ENCODE measurements around the gene ACKR3.

The ACKR3 gene

DNA sequence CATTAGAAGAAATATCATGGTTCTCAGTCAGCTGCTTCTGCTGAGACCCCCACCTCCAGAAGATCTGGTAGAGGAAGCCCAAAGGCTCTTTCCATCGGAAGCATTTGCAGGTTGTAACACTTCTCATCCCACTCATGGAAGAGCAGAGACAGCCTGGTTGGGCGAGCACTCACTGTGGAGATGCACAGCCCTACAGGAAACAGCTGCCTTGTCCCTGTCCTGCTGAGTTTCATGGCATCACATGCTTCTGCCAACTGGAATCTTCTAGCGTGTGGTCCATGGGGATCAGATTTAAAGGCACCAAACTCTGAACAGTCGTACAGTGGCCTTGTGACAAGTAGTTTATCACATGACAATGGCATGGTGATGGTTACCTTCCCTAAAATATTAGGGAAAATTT is 36.3 kb upstream of the ACKR3 start:
- Histone ChIP-seq H3K4me3 (no peak overlapping the region), H3K27ac (no peak overlapping the region), H3K9ac (no peak overlapping the region), H3K27me3 (no peaks in the 10 kb centered on the region), H3K4me1 (peaks cover 33% of the 10 kb centered on the region), H3K9me3 (no peaks in the 10 kb centered on the region), H3K36me3 (no peaks in the 10 kb centered on the region), H4K20me1 (no peaks in the 10 kb centered on the region), H3K4me2 (no peak overlapping the region)
- no peak for TF ChIP-seq Cebpa-rat (IDR thresholded peaks at IDR 0.05)

DNA sequence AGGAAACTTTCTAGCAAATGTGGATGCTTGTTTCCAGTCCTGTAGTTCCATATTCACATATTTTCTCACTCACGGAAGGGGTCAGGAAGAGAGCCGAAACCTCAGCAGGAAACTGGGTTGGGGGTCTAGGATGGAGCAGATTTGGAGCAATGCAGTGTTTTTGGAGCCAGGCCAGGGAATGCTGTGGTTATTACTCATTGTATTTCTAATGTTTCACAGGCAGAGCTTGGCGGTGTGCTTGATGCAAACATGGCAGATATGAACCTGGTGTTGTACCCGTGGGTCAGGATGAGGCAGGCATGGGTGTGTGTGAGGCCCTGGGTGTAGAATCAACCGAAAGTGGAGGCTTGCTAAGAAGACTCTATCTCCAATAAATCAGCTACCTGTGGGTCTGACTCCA is 34.6 kb upstream of the ACKR3 start:
- H3K27ac ChIP-seq: no peak overlapping the region
- TF ChIP-seq Cebpa-rat (IDR thresholded peaks at IDR 0.05): no peak
- peaks cover 35% of the 10 kb centered on the region for H3K4me1 ChIP-seq
- H3K9me3 ChIP-seq: no peaks in the 10 kb centered on the region
- no peak overlapping the region for H3K9ac ChIP-seq
- H4K20me1 ChIP-seq: no peaks in the 10 kb centered on the region
- no peaks in the 10 kb centered on the region for H3K27me3 ChIP-seq
- H3K4me2 ChIP-seq: no peak overlapping the region
- H3K36me3 ChIP-seq: no peaks in the 10 kb centered on the region
- H3K4me3 ChIP-seq: no peak overlapping the region

DNA sequence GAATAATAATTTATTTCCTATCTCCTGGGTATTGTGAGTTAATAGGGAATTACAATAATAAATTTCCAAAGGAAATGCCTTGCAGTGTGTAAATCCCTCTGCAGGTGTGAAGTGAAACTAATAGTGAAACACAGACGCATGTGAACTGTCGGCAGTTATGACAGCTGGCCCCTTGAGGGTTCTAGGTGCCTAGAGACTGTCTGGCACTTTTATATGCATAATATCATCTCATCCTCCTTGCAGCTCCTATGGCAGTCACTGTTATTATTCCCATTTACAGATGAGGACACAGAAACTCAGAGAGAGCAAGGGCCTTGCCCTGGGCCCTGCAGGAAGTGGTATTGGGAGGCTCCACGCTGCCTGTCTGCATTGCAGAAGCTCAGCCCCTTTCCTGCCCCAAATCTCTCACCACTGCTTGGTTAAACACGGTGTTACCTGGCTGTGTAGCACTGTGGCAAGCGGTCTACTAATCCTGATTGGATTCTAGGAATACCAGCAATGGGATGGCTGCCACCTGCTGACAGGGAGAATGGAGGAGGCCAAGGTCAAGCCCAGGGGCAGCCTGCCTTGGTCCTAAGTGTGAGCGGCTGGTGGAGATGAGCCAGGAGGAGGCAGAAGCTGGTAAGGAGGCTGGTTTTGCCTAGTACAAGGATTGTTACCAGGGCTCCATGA is 32.8 kb upstream of the ACKR3 start:
- Histone ChIP-seq H3K27ac (no peak overlapping the region), H3K4me1 (peaks cover 23% of the 10 kb centered on the region), H3K4me2 (peak overlapping the region; percentile 72), H4K20me1 (no peaks in the 10 kb centered on the region), H3K9ac (no peak overlapping the region), H3K4me3 (no peak overlapping the region), H3K27me3 (no peaks in the 10 kb centered on the region), H3K9me3 (no peaks in the 10 kb centered on the region), H3K36me3 (no peaks in the 10 kb centered on the region)
- no peak for TF ChIP-seq Cebpa-rat (IDR thresholded peaks at IDR 0.05)

DNA sequence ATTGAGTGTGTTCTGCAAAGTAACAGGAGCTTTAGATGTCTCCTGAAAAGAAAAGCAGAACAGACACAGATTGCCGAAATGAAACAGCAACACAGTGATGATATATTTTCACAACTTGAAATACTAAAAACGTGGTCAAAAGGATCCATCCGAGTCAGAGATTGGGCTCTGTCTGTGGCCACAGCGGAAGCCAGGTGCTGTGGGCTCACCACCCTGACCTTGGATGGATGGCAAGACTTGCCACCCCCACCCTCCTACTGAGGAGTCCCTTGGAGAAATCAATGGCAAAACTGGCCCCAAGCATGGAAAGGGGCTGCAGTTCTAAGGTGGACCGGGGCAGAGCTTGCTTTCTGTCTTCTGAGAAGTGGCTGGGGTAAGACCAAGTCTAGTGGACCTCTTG is 31.4 kb upstream of the ACKR3 start:
- Histone ChIP-seq H3K4me1 (peaks cover 23% of the 10 kb centered on the region), H3K9ac (no peak overlapping the region), H3K4me2 (peak overlapping the region; percentile 35), H3K36me3 (no peaks in the 10 kb centered on the region), H3K27ac (no peak overlapping the region), H3K4me3 (no peak overlapping the region), H4K20me1 (no peaks in the 10 kb centered on the region), H3K9me3 (no peaks in the 10 kb centered on the region), H3K27me3 (no peaks in the 10 kb centered on the region)
- TF ChIP-seq Cebpa-rat (IDR thresholded peaks at IDR 0.05): no peak

DNA sequence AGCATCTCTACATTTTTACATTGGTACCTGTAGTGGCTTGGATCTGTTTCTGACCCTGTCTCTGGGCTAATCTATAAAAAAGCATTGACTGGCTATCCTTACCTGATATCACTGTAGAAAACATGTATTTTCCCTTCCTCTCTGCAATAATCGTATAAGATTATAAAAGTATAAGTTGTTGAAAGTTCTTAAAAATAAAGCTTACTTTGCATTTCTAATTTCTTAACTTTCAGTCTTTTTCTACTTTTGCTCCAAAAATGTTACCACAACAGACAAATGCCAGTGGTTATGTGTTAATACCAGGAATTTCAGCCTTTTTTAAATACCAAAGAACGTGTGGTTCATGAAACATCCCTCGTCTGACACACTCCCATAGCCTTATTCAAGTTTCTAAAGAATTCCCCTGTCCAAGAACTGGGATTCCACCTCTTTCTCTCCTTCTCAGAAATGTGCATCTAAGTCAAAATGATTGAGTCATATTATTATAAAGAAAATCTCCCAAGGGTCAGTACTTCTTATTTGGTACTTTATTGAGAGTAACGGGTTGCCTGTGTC is 28.5 kb upstream of the ACKR3 start:
- H3K4me1 ChIP-seq: peaks cover 42% of the 10 kb centered on the region
- no peaks in the 10 kb centered on the region for H3K36me3 ChIP-seq
- TF ChIP-seq Cebpa-rat (IDR thresholded peaks at IDR 0.05): no peak
- H3K9me3 ChIP-seq: 0 out of 2 replicates have a peak, but pooled peaks cover 4% of the 10 kb centered on the region
- H3K4me3 ChIP-seq: no peak overlapping the region
- no peak overlapping the region for H3K27ac ChIP-seq
- H3K4me2 ChIP-seq: no peak overlapping the region
- H3K27me3 ChIP-seq: no peaks in the 10 kb centered on the region
- no peaks in the 10 kb centered on the region for H4K20me1 ChIP-seq
- no peak overlapping the region for H3K9ac ChIP-seq

DNA sequence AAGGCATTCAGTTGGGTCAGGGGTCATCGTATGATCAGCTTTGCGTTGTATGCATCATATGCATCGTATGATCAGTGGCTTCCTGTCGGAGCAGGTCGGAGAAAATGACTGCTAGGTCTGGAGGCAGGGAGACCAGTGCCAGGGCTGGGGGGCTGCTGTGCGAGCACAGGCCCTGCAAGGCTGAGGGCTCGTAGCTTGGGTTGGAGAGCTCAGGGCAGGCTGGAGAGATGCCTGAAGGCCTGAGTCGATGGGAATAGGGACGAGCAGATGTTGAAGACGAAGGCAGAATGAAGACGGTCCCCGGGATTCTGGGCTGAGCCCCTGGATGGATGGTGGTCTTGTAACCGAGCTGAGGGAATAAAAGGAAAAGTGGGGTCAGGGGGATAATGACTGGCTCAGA is 25.3 kb upstream of the ACKR3 start:
- no peak overlapping the region for H3K9ac ChIP-seq
- no peaks in the 10 kb centered on the region for H4K20me1 ChIP-seq
- H3K4me3 ChIP-seq: no peak overlapping the region
- peaks cover 51% of the 10 kb centered on the region for H3K4me1 ChIP-seq
- H3K9me3 ChIP-seq: peaks cover 18% of the 10 kb centered on the region; the same call in 1 of the 2 replicates
- no peak for TF ChIP-seq Cebpa-rat (IDR thresholded peaks at IDR 0.05)
- no peaks in the 10 kb centered on the region for H3K36me3 ChIP-seq
- peak overlapping the region; percentile 93; the same call in 1 of the 2 replicates for H3K27ac ChIP-seq
- H3K4me2 ChIP-seq: peak overlapping the region; percentile 82
- H3K27me3 ChIP-seq: no peaks in the 10 kb centered on the region

DNA sequence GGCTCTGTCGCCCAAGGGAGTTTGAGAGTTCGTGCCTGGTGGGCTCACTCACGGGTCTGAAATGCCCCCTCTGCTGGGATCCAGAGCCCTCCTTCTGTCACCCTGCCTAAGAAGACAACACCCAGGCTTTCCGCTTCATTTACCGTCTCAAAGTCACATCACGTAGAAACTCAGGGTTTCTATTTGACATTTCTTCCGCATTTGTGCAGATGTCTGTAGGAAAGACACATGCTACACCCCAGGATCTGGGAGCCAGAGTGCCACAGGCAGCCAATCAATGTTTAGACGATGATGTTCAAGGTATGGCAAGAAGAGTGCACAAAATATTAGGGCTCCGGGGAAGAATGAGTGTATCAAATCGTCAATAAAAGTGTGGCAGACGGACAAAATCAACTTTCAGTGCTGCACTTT is 24.4 kb upstream of the ACKR3 start:
- Histone ChIP-seq H3K9ac (peak overlapping the region; percentile 77; the same call in 1 of the 2 replicates), H3K9me3 (peaks cover 18% of the 10 kb centered on the region; the same call in 1 of the 2 replicates), H3K4me2 (peak overlapping the region; percentile 82), H3K27me3 (no peaks in the 10 kb centered on the region), H3K4me1 (peaks cover 51% of the 10 kb centered on the region), H3K4me3 (no peak overlapping the region), H3K27ac (peak overlapping the region; percentile 93), H4K20me1 (no peaks in the 10 kb centered on the region), H3K36me3 (no peaks in the 10 kb centered on the region)
- no peak for TF ChIP-seq Cebpa-rat (IDR thresholded peaks at IDR 0.05)

DNA sequence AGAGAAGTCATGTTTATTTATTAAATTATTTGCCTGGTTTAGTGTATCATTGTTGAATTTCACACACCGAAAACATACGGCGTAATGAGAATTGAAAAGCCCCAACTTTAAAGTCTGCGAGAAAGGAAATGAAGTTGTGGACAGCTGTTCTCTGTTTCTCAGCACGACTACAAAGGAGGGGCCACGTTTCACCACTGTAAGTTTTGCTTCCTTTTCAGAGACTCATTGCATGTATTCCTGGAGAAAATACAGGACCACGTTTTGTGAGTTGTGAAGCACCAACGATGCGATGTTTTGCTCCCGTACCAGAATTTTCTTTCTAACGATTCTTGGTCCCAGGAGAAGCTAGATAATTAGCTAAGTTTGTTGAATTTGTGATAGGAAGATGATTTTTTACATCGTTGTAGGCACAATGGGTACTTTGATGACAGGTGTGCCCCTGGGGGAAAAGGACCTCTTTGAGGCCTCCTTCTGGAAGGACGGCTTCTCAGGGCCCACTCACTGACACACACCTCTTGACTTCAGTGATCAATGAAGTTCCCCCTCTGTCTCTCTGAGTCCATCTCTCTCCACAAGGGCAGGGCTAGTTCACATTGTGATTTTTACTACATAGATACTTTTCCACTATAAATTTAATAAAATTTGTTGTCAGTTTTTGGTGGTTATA is 23.7 kb upstream of the ACKR3 start:
- no peaks in the 10 kb centered on the region for H4K20me1 ChIP-seq
- no peaks in the 10 kb centered on the region for H3K27me3 ChIP-seq
- peaks cover 58% of the 10 kb centered on the region for H3K4me1 ChIP-seq
- peak overlapping the region; percentile 77 for H3K9ac ChIP-seq
- peak overlapping the region; percentile 93 for H3K27ac ChIP-seq
- TF ChIP-seq Cebpa-rat (IDR thresholded peaks at IDR 0.05): no peak
- peak overlapping the region; percentile 82 for H3K4me2 ChIP-seq
- no peaks in the 10 kb centered on the region for H3K36me3 ChIP-seq
- peak overlapping the region; percentile 32; the same call in 1 of the 2 replicates for H3K4me3 ChIP-seq
- H3K9me3 ChIP-seq: peaks cover 18% of the 10 kb centered on the region; the same call in 1 of the 2 replicates

DNA sequence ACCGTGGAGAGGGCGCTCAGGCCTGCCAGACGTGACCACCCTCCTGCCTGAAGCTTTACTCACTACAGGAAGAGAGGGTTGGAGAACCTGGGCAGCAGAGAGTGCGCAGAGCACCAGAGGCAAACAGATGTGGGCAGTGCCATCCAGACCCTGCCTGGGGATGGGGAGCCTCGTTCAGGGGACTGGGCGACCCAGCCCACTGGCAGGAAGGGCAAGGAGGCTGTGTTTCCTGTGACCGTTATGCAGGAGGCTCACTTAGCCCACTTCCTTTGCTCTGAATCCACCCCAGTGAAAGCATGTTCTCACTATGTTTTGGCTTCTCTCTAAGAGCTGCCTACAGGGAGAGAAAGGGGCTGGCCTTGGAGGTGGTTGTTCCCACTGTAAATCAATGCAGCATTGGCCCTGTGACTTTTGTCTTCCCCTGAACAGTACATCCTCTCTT is 23.0 kb upstream of the ACKR3 start:
- Histone ChIP-seq H3K4me3 (peak overlapping the region; percentile 32; the same call in 1 of the 2 replicates), H3K9ac (peak overlapping the region; percentile 77), H4K20me1 (no peaks in the 10 kb centered on the region), H3K4me2 (peak overlapping the region; percentile 82), H3K9me3 (peaks cover 18% of the 10 kb centered on the region; the same call in 1 of the 2 replicates), H3K36me3 (no peaks in the 10 kb centered on the region), H3K27me3 (no peaks in the 10 kb centered on the region), H3K4me1 (peaks cover 63% of the 10 kb centered on the region), H3K27ac (peak overlapping the region; percentile 93)
- TF ChIP-seq Cebpa-rat (IDR thresholded peaks at IDR 0.05): no peak

DNA sequence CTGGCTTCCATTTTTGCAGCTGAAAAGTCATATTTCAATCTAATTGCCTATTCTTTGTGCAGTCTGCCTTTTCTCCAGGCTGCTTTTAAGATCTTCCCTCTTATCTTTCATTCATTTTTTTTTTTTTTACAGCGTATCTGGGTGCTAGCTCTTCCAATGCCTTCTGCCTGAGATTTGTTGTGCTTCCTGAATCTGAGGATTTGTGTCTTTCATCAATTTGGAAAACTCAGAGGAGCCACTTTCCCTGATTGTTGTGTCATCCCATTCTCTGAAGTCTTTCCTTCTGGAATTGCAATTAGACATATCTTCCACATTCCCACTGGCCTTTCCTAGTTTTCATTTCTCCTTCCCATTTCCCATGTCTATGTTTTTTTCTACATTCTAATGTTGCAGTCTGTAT is 21.9 kb upstream of the ACKR3 start:
- H3K4me2 ChIP-seq: peak overlapping the region; percentile 82
- TF ChIP-seq Cebpa-rat (IDR thresholded peaks at IDR 0.05): no peak
- H3K36me3 ChIP-seq: no peaks in the 10 kb centered on the region
- H3K27me3 ChIP-seq: no peaks in the 10 kb centered on the region
- H3K4me1 ChIP-seq: peaks cover 64% of the 10 kb centered on the region
- H3K4me3 ChIP-seq: no peak overlapping the region
- no peak overlapping the region for H3K9ac ChIP-seq
- H3K27ac ChIP-seq: peak overlapping the region; percentile 93
- no peaks in the 10 kb centered on the region for H4K20me1 ChIP-seq
- peaks cover 18% of the 10 kb centered on the region; the same call in 1 of the 2 replicates for H3K9me3 ChIP-seq

All from BLaER1 (cell line).